A549 (cell line): ENCODE measurements around the gene TASOR. TPM values are rescaled to one million over a fixed set of nuclear protein-coding genes. Genes with fewer than 3 reads are reported as not detected.

ENCODE experiments used
- ATAC-seq, 2 experiments: fragments of 200-7000 bp in 1 of 2; fragments of >200 bp in 1 of 2; cut with Nextera tagmentation in 1 of 2; cut with Tn5 transposase in 1 of 2; 3 replicates each; pipeline versions ENCODE4 v1.8.0 to v1.9.1; 2018 to 2020; ENCODE audit warnings: mild to moderate bottlenecking in 1 of 2, moderate library complexity in 1 of 2
- CTCF ChIA-PET: fragments of 300-600 bp; sonication (Branson Sonifier 250); formaldehyde crosslinking; extraction: SDS; loops from one replicate; lab custom pipeline; 2021; ENCODE audit warnings: antibody characterized with exemption, inconsistent platforms; lab: Yijun Ruan, JAX
- POLR2A ChIA-PET: fragments of 350-600 bp; formaldehyde crosslinking; extraction: SDS; loops from one replicate; lab custom pipeline; 2021; ENCODE audit warnings: antibody characterized with exemption, inconsistent platforms; lab: Yijun Ruan, JAX
- DNase-seq, 2 experiments: peaks; one replicate each; pipeline versions ENCODE4 v3.0.0 to v3.0.0-alpha.2; 2011 to 2016; ENCODE audit warnings: low read depth in 1 of 2, low spot score in 1 of 2
- FAIRE-seq: peaks from 2 replicates; lab custom pipeline; 2011; peaks lifted over from hg19 to GRCh38; lab: Jason Lieb, UNC
- H3K27ac ChIP-seq, 2 experiments: fragments of >200 bp; sonication (Bioruptor Twin); formaldehyde crosslinking; 3 replicates each; pipeline ENCODE4 v1.5.1; 2016 to 2017
- H3K4me1 ChIP-seq: fragments of >200 bp; sonication (Bioruptor Twin); formaldehyde crosslinking; 3 replicates; pipeline ENCODE4 v1.6.1; 2016
- H3K4me2 ChIP-seq: fragments of >200 bp; sonication (Bioruptor Twin); formaldehyde crosslinking; 3 replicates; pipeline ENCODE4 v1.6.1; 2016
- H3K4me3 ChIP-seq: fragments of >200 bp; sonication (Bioruptor Twin); formaldehyde crosslinking; 3 replicates; pipeline ENCODE4 v1.5.1; 2016
- H3K9me3 ChIP-seq: fragments of >200 bp; sonication (Bioruptor Twin); formaldehyde crosslinking; 3 replicates; pipeline ENCODE4 v1.6.1; 2016
- CEBPB ChIP-seq, 2 experiments: fragments of >200 bp in 1 of 2; sonication (Bioruptor Twin) in 1 of 2; formaldehyde crosslinking in 1 of 2; IDR thresholded peaks; 2 replicates each; pipeline ENCODE4 v1.6.1; 2012 to 2016
- FOSB ChIP-seq: fragments of 250-450 bp; sonication (Bioruptor Pico); IDR thresholded peaks from 2 replicates; pipeline ENCODE4 v1.5.0; 2020; ENCODE audit warnings: mild to moderate bottlenecking, moderate library complexity
- GATA3 ChIP-seq: IDR thresholded peaks from 2 replicates; pipeline ENCODE4 v1.6.1; 2012; ENCODE audit warnings: borderline replicate concordance
- JUN ChIP-seq, 2 experiments: fragments of >200 bp; sonication (Bioruptor Twin); formaldehyde crosslinking; IDR thresholded peaks; 2 replicates in 1 of 2; 3 replicates in 1 of 2; pipeline ENCODE4 v1.6.1; 2016 to 2017
- MAFK ChIP-seq: fragments of 450-650 bp; IDR thresholded peaks from 2 replicates; pipeline ENCODE4 v1.6.1; 2014; ENCODE audit not compliant: partially characterized antibody
- MYC ChIP-seq: IDR thresholded peaks from 2 replicates; pipeline ENCODE4 v1.6.1; 2012; ENCODE audit warnings: mild to moderate bottlenecking, inconsistent platforms, low read length, improper control_type of control experiment, borderline replicate concordance
- PBX3 ChIP-seq: IDR thresholded peaks from 2 replicates; pipeline ENCODE4 v1.6.1; 2012
- PHF8 ChIP-seq: fragments of 200-600 bp; sonication (generic); IDR thresholded peaks from 2 replicates; pipeline ENCODE4 v1.6.1; 2016; ENCODE audit warnings: low read depth, mild to moderate bottlenecking, antibody characterized with exemption, moderate library complexity, borderline replicate concordance
- POLR2A ChIP-seq: IDR thresholded peaks from 2 replicates; pipeline ENCODE4 v1.6.1; 2012; ENCODE audit warnings: mild to moderate bottlenecking, low read length
- RNF2 ChIP-seq: fragments of 200-600 bp; sonication (generic); IDR thresholded peaks from 2 replicates; pipeline ENCODE4 v1.6.1; 2016; ENCODE audit warnings: low read depth, mild to moderate bottlenecking, antibody characterized with exemption, moderate library complexity, borderline replicate concordance
- TP53 ChIP-seq: fragments of 250-450 bp; sonication (Bioruptor Pico); IDR thresholded peaks from 2 replicates; pipeline ENCODE4 v1.5.0; 2021; ENCODE audit warnings: mild to moderate bottlenecking, moderate library complexity
- WGBS: methylation state at CpG from one replicate; pipeline ENCODE4 v1.1.6; 2017; ENCODE audit errors: missing lambda C conversion rate; 5-methylcytosine and 5-hydroxymethylcytosine counted together
- polyA plus RNA-seq, 4 experiments: library from polyadenylated mRNA; depleted of rRNA in 3 of 4; stranded (reverse); fragments of >200 nt; fragmentation: RNase III in 1 of 4; extraction: RNeasy Plus Mini Kit Qiagen cat#74134 plus additional on column Dnase treatment in 1 of 4; gene quantifications; 2 replicates in 3 of 4; 3 replicates in 1 of 4; pipeline ENCODE4 v1.2.3, GENCODE V29; 2011 to 2017
- TF ChIP-seq, protein P1 (sequence below): fragments of 200-600 bp; sonication (generic); IDR thresholded peaks from 2 replicates; pipeline ENCODE4 v1.6.1; 2016; ENCODE audit warnings: antibody characterized with exemption, mild to moderate bottlenecking, moderate library complexity
- TF ChIP-seq, protein P2 (sequence below): IDR thresholded peaks from 2 replicates; pipeline ENCODE4 v1.6.1; 2012
- TF ChIP-seq, protein P3 (sequence below): fragments of >200 bp; sonication (Bioruptor Twin); formaldehyde crosslinking; IDR thresholded peaks from 3 replicates; pipeline ENCODE4 v1.6.1; 2016
- TF ChIP-seq, protein P4 (sequence below): fragments of >200 bp; sonication (Bioruptor Twin); formaldehyde crosslinking; IDR thresholded peaks from 2 replicates; pipeline ENCODE4 v1.6.1; 2016
- TF ChIP-seq, protein P5 (sequence below): fragments of 250-450 bp; sonication (Bioruptor Pico); IDR thresholded peaks from 2 replicates; pipeline ENCODE4 v1.5.0; 2021; ENCODE audit warnings: mild to moderate bottlenecking, moderate library complexity, borderline replicate concordance

Gene TASOR
- polyA plus RNA-seq, 2 of the 4 experiments (the other 2 are of a cell fraction) = 33.5 to 49.0 TPM

DNA sequence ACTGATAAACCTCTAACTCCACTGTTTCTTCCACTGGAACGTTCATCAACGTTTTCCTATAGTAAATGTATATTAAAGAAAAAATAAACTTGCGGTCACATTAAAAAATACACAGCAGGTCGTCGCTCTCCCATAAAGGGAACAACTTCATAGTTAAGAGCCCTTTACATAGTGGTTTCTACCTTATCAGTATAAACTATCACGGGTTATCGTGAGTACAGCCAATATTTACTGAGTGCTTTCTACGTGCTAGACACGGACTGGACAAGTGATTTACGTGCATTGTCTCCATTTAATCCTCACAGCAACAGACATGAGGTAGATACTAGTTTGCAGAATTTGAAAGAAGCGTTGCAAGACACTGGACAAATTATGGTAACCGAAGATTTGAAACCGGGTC is 964 bp upstream of the TASOR start:
- Histone ChIP-seq H3K4me2 (no peak overlapping the region), H3K4me1 (peaks cover 24% of the 10 kb centered on the region), H3K9me3 (peaks cover 7% of the 10 kb centered on the region; the same call in 2 of the 3 replicates), H3K27ac (no peak overlapping the region), H3K4me3 (no peak overlapping the region)
- ATAC-seq (no peak), FAIRE-seq (no peak), DNase-seq (no peak)
- POLR2A ChIA-PET = no interaction called here
- WGBS = 95% methylated on average over 13 of the region's 13 CpGs
- TF ChIP-seq GATA3 = no peak
- CTCF ChIA-PET = no interaction called here

- Histone ChIP-seq H3K27ac (peak overlapping the region; percentile 99), H3K9me3 (peaks cover 7% of the 10 kb centered on the region; the same call in 2 of the 3 replicates), H3K4me1 (peaks cover 24% of the 10 kb centered on the region), H3K4me2 (peak overlapping the region; percentile 81), H3K4me3 (peak overlapping the region; percentile 93)
- ChIA-PET CTCF (no interaction called here), POLR2A (interaction anchor here (0.6 to 1.6 kb wide), 6 partner anchors 8 to 298 kb away, joined by 3 to 18 read pairs (median 4); partner anchors contain the start of gene ARHGEF3)
- ATAC-seq (peak; percentile 90 to 92), FAIRE-seq (no peak), DNase-seq (peak; percentile 27 to 78)
- WGBS = under 1% methylated on average over 25 of the region's 58 CpGs
- TF ChIP-seq, protein P1, sequence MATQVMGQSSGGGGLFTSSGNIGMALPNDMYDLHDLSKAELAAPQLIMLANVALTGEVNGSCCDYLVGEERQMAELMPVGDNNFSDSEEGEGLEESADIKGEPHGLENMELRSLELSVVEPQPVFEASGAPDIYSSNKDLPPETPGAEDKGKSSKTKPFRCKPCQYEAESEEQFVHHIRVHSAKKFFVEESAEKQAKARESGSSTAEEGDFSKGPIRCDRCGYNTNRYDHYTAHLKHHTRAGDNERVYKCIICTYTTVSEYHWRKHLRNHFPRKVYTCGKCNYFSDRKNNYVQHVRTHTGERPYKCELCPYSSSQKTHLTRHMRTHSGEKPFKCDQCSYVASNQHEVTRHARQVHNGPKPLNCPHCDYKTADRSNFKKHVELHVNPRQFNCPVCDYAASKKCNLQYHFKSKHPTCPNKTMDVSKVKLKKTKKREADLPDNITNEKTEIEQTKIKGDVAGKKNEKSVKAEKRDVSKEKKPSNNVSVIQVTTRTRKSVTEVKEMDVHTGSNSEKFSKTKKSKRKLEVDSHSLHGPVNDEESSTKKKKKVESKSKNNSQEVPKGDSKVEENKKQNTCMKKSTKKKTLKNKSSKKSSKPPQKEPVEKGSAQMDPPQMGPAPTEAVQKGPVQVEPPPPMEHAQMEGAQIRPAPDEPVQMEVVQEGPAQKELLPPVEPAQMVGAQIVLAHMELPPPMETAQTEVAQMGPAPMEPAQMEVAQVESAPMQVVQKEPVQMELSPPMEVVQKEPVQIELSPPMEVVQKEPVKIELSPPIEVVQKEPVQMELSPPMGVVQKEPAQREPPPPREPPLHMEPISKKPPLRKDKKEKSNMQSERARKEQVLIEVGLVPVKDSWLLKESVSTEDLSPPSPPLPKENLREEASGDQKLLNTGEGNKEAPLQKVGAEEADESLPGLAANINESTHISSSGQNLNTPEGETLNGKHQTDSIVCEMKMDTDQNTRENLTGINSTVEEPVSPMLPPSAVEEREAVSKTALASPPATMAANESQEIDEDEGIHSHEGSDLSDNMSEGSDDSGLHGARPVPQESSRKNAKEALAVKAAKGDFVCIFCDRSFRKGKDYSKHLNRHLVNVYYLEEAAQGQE = no peak
- TF ChIP-seq, protein P2, sequence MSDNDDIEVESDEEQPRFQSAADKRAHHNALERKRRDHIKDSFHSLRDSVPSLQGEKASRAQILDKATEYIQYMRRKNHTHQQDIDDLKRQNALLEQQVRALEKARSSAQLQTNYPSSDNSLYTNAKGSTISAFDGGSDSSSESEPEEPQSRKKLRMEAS = peak; percentile 53; the same call in 1 of the 2 replicates
- TF ChIP-seq, protein P3, sequence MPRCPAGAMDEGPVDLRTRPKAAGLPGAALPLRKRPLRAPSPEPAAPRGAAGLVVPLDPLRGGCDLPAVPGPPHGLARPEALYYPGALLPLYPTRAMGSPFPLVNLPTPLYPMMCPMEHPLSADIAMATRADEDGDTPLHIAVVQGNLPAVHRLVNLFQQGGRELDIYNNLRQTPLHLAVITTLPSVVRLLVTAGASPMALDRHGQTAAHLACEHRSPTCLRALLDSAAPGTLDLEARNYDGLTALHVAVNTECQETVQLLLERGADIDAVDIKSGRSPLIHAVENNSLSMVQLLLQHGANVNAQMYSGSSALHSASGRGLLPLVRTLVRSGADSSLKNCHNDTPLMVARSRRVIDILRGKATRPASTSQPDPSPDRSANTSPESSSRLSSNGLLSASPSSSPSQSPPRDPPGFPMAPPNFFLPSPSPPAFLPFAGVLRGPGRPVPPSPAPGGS = peak; percentile 45; the same call in 2 of the 3 replicates
- TF ChIP-seq GATA3 (no peak), POLR2A (peak; percentile 45), RNF2 (no peak), MYC (no peak), FOSB (CRISPR knock-in tag) (no peak), MAFK (no peak), PBX3 (no peak), CEBPB (IDR thresholded peaks at IDR 0.05) (no peak), PHF8 (peak; percentile 49; the same call in 1 of the 2 replicates), JUN (IDR thresholded peaks at IDR 0.05) (peak in 1 of 2 experiments; percentile 63; a peak in 2 of 5 replicates), TP53 (CRISPR knock-in tag) (peak; percentile 39; the same call in 1 of the 2 replicates)
- TF ChIP-seq, protein P4, sequence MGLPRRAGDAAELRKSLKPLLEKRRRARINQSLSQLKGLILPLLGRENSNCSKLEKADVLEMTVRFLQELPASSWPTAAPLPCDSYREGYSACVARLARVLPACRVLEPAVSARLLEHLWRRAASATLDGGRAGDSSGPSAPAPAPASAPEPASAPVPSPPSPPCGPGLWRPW = no peak
- TF ChIP-seq, protein P5, sequence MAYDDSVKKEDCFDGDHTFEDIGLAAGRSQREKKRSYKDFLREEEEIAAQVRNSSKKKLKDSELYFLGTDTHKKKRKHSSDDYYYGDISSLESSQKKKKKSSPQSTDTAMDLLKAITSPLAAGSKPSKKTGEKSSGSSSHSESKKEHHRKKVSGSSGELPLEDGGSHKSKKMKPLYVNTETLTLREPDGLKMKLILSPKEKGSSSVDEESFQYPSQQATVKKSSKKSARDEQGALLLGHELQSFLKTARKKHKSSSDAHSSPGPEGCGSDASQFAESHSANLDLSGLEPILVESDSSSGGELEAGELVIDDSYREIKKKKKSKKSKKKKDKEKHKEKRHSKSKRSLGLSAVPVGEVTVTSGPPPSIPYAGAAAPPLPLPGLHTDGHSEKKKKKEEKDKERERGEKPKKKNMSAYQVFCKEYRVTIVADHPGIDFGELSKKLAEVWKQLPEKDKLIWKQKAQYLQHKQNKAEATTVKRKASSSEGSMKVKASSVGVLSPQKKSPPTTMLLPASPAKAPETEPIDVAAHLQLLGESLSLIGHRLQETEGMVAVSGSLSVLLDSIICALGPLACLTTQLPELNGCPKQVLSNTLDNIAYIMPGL = peak; percentile 77; the same call in 1 of the 2 replicates
Observed at GRCh38 chr3:56682462-56683121, 473 bp downstream of the TASOR start.
